ENCODE data around the gene SLC12A1.
"Not testable (repeated sequence)": the region's sequence is repeated elsewhere in the genome, so short reads cannot be mapped to it uniquely, and the experiment has no call there.

SLC12A1 gene

GRCh38 chr15:48309740-48310139 is 103.6 kb downstream of the SLC12A1 start:
- DNase-seq (ENCODE audit: low spot score): no peak

DNA sequence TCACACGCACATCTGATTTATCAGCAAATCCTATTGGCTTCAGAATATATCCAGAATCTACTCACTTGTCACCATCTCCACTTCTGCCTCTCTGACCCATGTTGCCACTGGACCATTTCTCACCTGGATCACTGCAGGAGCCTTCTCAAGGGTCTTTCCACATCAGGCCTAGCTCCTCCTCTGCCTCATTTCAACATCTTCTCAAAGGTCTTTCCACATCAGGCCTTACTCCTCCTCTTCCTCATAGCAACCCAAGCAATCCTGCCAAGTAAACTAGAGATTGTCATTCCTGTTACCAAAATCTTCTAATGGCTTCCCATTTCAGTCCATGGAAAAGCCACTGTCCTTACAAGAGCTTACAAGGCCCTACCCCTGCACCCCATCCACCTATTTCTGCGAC is 107.1 kb downstream of the SLC12A1 start:
- no peak for DNase-seq (ENCODE audit: low spot score)

- no peak for DNase-seq (ENCODE audit: low spot score)
Measured at GRCh38 chr15:48315041-48315440, 108.9 kb downstream of the SLC12A1 start.

GRCh38 chr15:48317221-48317620 is 111.1 kb downstream of the SLC12A1 start:
- no peak for DNase-seq (ENCODE audit: low spot score)

- no peak for DNase-seq (ENCODE audit: low spot score)
Measured at GRCh38 chr15:48318131-48318530, 112.0 kb downstream of the SLC12A1 start.

DNA sequence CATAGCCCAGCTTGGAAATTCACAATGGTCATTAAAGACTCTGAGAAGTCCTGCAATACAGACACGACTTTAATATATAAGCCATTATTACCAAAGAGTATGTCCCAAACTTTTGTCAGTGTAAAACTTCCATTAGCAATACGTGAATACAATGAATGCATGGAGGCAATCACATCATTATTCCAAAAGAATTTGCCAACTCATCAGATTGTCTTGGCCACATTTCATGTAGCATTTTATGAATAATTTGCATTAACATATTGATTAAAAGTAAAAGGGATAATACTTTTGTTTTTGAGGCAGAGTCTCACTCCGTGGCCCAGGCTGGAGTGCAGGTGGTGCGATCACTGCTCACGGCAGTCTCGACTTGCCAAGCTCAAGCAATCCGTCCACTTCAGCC is 117.2 kb downstream of the SLC12A1 start:
- DNase-seq (ENCODE audit: low spot score): no peak

- DNase-seq (ENCODE audit: low spot score): no peak
Measured at GRCh38 chr15:48324949-48325348, 118.8 kb downstream of the SLC12A1 start.

DNA sequence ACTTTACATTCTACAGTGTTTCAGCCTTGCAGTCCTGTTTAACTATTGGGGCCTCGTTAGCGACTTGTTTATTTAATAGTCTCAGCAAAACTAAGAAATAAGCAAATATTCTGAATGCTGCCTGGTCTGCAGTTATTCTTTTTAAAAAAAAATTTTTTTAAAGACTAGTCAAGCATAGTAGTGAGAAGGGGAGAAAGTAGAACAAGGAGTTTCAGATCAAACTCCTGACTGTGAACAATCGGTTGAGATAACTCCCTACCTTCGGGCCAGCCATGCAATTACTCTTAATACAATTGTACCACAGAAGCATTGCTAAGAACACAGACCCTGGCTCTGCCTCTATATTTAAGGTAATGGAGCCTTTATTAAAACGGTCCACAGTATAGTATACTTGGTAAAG is 119.3 kb downstream of the SLC12A1 start:
- no peak for DNase-seq (ENCODE audit: low spot score)

GRCh38 chr15:48326180-48326579 is 120.1 kb downstream of the SLC12A1 start:
- not testable (repeated sequence) for DNase-seq (ENCODE audit: low spot score)

- no peak for DNase-seq (ENCODE audit: low spot score)
Measured at GRCh38 chr15:48330105-48330785, 124.1 kb downstream of the SLC12A1 start.

GRCh38 chr15:48330855-48331795 is 125.0 kb downstream of the SLC12A1 start, which contains the start of gene DUT:
TSS of gene DUT (plus strand) at chr15:48331429. CDS start at chr15:48331516, 87 bp downstream.
- DNase-seq (ENCODE audit: low spot score): peak; percentile 45

DNA sequence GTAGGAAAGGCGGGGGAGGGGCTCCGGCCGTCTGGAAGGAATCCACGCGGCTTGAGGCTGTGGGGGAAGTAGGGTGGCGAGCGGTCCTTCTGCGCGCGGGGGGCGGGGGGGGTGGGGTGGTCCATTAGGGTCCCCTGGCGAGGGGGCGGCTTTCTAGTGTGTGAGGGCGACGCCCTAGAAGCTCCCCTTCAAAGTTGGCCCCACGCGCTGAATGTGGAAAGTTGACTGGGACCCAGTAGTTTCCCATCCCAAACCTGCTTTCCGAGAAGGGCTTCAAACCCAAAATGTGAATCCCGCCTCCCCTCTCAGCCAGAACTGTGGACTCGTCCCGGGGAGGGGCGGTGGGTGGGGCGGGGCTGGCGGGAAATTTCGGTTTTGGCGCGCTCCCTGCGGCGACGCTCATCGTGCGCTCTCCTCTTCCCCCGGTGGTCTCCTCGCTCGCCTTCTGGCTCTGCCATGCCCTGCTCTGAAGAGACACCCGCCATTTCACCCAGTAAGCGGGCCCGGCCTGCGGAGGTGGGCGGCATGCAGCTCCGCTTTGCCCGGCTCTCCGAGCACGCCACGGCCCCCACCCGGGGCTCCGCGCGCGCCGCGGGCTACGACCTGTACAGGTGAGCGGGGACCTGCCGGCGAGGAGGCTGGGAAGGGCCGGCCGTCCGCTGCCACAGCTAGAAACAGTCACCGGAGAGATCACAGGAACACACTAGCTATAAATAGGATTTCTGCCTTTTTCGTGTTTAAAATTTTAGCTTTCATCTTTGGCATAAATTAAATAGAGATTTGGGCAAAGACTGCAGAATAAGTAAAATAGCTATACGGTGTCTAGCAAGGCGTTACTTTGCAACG is 125.9 kb downstream of the SLC12A1 start:
- DNase-seq (ENCODE audit: low spot score): peak; percentile 57

- no peak for DNase-seq (ENCODE audit: low spot score)
Measured at GRCh38 chr15:48332642-48333034, 126.5 kb downstream of the SLC12A1 start.

DNA sequence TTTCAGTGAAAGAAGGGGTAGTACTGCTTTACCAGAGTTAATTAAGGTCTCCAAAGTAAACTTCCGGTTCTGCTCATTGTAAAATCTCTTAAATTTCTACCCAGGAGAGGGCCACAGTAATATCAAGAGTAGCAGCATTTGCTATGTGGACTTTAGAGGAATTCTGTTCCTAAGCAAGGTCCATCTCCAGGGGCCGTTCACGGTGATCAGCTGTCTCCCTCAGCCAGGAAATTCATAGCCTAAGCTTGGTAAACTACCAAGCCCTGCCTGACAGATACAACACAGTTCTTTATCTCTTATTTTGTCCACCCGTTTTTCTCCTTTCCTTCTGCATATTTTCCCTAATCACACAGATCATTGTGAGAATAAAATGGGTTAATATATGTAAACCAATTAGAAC is 127.4 kb downstream of the SLC12A1 start:
- no peak for DNase-seq (ENCODE audit: low spot score)

- DNase-seq (ENCODE audit: low spot score): no peak
Measured at GRCh38 chr15:48334260-48334659, 128.2 kb downstream of the SLC12A1 start.

GRCh38 chr15:48336940-48337339 is 130.8 kb downstream of the SLC12A1 start:
- DNase-seq (ENCODE audit: low spot score): peak; percentile 60

- DNase-seq (ENCODE audit: low spot score): no peak
Measured at GRCh38 chr15:48337607-48338006, 131.5 kb downstream of the SLC12A1 start.

- DNase-seq (ENCODE audit: low spot score): no peak
Measured at GRCh38 chr15:48340111-48340510, 134.0 kb downstream of the SLC12A1 start.

- no peak for DNase-seq (ENCODE audit: low spot score)
Measured at GRCh38 chr15:48343865-48344264, 137.8 kb downstream of the SLC12A1 start.

DNA sequence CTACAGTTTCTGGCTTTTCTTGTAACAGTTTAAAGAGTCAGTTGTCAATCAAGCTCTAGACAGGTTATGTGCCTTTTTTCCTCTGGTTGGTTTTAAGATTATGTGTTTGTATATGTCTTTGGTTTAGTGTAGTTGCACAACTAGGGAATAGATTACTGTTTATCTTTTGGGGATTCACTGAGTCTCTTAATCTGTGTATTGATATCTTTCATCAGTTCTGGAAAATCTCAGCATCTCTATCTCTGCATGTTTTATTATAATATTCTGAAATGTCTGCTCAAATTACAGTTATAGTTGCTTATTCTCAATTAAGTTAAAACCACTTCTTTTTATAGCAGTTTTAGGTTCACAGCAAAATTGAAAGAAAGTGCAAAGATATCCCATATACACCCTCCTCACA is 139.4 kb downstream of the SLC12A1 start:
- no peak for DNase-seq (ENCODE audit: low spot score)

- peak; percentile 58 for DNase-seq (ENCODE audit: low spot score)
Measured at GRCh38 chr15:48352474-48353072, 146.5 kb downstream of the SLC12A1 start.
